Measurements from ENCODE around the gene C16orf82.

Gene C16orf82

DNA sequence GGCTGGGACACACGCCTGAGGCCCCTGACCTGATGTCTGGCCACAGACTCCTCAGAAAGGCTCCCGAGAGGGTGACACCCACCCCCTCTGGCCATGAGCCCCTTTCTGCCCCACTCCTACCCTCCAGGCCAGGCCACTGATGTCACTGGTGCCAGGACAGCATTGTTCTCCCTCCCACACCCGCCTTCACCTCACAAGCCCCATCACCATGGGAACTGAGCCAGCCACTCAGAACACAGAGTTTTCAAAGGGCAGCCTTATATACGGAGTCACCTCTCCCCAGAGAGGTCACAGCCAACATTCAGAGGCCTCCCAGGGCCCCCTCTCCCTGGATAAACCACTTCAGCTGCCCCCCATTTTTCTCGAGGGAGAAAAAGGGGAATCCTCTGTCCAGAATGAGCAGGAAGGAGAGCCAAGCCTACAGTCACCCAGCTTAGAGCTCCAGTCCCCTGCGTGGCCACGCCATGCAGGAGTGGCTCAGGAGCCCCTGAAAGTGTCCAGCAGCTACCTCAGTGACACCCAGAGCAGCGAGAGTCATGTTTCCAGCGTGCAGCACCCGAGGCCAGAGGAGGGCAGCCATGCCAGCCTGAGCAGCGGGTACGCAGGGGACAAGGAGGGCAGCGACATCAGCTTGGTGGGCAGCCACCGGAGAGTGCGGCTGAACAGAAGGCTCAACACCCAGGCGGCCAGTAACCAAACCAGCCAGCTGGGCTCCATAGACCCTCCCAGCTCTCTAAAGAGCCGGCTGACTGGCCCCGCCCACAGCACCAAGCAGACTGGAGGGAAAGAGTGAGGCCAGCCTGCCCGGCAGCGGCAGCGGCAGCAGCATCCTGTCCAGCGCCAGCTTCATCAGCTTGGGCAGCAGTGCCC lies at the start of gene C16orf82:
C16orf82 (plus strand) TSS at position 260 of the 870 bp plus-strand sequence.
- DNase-seq (ENCODE audit: low read depth in 2 of 3, low spot score in 1 of 3) = no peak

DNA sequence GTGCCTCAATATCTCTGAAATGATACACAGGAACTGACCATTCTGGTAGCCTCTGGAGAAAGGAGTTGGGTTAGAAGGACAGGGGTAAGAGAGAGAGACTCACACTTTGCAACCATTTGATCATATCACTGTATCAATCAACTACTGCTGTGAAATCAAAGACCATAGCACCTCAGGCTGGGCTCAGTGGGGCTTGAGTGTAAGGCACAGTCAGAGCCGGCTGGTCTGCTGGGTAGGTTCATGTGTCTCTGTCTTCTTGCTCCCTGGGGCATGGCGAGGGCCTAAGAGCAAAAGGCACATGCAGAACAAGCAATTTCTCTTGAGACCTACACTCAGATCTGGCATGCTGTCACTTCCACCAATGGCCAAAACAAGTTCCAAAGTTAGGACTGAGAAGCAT lies 46.7 kb upstream of the C16orf82 start:
- DNase-seq (ENCODE audit: low read depth in 2 of 3, low spot score in 1 of 3) = no peak

GRCh38 chr16:27024010-27024409 lies 42.7 kb upstream of the C16orf82 start:
- no peak for DNase-seq (ENCODE audit: low read depth in 2 of 3, low spot score in 1 of 3)

GRCh38 chr16:27025581-27025980 lies 41.1 kb upstream of the C16orf82 start:
- DNase-seq (ENCODE audit: low read depth in 2 of 3, low spot score in 1 of 3) = no peak

DNA sequence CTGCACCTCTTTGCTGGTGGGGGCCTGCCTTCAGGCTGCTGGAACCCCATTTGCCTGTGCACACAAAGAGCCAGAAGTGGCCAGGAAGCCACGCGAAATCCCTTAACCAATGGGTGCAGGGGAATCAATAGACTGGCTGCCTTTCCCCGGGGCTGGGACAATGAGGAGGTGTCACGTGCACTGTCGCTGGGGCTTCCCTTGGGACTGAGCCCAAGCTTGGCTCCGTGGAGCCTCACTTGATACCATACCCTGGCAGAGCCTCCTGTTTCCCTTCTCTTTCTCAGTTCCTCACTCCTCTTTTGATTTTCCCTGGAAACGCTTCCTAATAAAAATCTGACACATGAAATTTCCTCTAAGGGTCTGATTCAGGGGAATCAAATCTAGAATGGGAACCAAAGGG lies 38.8 kb upstream of the C16orf82 start:
- DNase-seq (ENCODE audit: low read depth in 2 of 3, low spot score in 1 of 3) = no peak

DNA sequence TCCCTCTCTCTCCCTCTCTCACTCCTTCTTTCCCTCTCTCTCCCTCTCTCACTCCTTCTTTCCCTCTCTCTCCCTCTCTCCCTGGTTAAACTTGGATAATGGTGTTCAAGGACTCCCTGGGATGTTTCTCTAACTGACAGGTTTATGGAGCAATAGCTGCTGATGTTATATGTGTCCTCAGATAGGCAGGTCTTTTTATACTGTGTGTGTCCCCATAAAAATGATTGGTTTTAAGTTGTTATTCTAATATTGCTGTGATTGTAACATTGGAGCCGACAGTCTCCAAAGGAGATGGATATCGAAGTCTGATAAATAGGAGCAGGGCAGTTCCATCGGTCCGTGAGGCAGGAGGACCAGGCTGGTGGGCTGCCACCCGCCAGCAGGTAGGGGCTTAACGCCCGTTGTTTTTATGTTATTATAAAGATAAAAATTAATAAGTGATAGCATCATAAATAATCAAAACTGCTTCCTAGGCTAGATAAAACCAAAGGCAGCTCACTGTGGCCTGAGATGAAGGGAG lies 38.1 kb upstream of the C16orf82 start:
- no peak for DNase-seq (ENCODE audit: low read depth in 2 of 3, low spot score in 1 of 3)

GRCh38 chr16:27029525-27029924 lies 37.2 kb upstream of the C16orf82 start:
- DNase-seq (ENCODE audit: low read depth in 2 of 3, low spot score in 1 of 3) = no peak

- no peak for DNase-seq (ENCODE audit: low read depth in 2 of 3, low spot score in 1 of 3)
Measured at GRCh38 chr16:27033281-27033979, 33.3 kb upstream of the C16orf82 start.

DNA sequence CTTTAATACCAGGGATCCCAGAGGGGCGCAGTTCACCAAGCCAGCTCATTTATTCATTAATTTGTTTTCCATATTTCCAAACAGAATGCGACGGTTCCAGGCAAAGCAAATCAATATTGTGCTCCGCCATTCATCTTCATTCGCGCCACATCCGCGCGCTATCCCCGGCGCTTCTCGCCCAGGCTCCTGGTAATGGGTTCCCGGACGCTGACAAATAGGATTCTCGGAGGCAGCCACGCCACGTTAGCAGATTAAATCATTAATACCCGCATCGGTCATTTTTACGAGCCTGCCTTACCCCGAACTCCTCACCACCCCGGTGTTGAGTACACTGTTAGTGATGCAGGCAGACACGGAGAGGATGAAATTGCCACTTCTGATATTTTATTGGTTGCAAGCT lies 26.0 kb upstream of the C16orf82 start:
- DNase-seq (ENCODE audit: low read depth in 2 of 3, low spot score in 1 of 3) = no peak

GRCh38 chr16:27046958-27047518 lies 19.7 kb upstream of the C16orf82 start:
- DNase-seq (ENCODE audit: low read depth in 2 of 3, low spot score in 1 of 3) = no peak

- DNase-seq (ENCODE audit: low read depth in 2 of 3, low spot score in 1 of 3) = no peak
Measured at GRCh38 chr16:27048316-27048715, 18.4 kb upstream of the C16orf82 start.

DNA sequence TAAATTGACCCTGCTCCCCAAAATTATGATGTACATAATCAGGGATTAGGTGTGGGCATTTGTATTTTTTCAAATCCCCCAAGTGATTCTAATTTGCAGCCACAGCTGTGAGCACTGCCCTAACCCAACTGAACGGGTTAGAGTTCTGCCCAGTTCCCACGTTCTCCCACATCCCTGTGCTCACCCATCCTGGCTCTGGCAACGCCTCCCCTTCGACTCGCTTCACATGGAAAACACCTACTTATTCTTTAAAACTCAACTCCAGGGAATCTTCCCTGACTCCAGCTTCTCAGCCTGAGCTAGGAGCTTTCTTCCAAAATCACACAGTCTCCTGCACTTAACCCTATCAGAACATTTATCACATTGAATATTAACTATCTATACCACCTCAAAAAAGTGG lies 17.6 kb upstream of the C16orf82 start:
- DNase-seq (ENCODE audit: low read depth in 2 of 3, low spot score in 1 of 3) = no peak

DNA sequence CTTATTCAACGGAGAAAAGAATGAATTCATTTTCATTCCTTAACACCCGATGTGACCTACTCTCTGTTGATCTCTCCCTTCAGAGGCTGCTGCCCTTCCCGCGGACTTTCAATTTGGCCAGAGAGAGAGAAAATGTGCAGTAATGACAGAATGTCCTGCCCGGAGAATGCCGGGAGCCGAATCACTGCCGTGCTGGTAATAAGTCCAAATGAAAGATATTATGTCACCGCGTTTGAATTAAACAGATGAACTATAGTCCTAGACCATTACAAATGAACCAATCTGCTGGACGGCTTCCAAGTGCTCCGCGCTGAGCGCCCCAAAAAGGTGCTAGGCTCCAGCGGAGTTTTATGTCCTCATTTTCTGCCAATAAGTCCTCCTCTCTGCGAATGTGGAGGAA lies 14.7 kb upstream of the C16orf82 start:
- DNase-seq (ENCODE audit: low read depth in 2 of 3, low spot score in 1 of 3) = no peak

GRCh38 chr16:27053996-27054395 lies 12.7 kb upstream of the C16orf82 start:
- DNase-seq (ENCODE audit: low read depth in 2 of 3, low spot score in 1 of 3) = no peak

DNA sequence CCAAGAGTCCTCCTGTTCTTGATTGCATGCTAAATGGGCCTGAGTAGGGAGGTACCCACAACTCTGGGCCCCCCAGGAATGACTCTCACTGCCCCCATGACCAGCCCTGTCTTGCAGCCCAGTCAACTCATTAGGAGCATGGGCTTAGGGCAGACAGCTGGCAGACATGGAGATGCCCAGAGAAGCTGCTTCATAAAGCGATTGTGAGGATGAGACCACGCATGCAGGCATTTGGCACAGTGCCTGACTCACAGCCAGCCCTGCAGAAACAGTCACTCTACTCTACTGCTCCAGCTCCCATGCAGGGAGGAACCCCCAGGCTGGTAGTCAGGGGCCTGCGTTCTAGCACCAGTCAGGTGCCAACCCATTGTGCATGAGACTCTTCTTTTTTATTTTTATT lies 8.4 kb upstream of the C16orf82 start:
- DNase-seq (ENCODE audit: low read depth in 2 of 3, low spot score in 1 of 3) = no peak

GRCh38 chr16:27070776-27071175 lies 4.0 kb downstream of the C16orf82 start:
- no peak for DNase-seq (ENCODE audit: low read depth in 2 of 3, low spot score in 1 of 3)

- no peak for DNase-seq (ENCODE audit: low read depth in 2 of 3, low spot score in 1 of 3)
Measured at GRCh38 chr16:27073733-27074132, 7.0 kb downstream of the C16orf82 start.

DNA sequence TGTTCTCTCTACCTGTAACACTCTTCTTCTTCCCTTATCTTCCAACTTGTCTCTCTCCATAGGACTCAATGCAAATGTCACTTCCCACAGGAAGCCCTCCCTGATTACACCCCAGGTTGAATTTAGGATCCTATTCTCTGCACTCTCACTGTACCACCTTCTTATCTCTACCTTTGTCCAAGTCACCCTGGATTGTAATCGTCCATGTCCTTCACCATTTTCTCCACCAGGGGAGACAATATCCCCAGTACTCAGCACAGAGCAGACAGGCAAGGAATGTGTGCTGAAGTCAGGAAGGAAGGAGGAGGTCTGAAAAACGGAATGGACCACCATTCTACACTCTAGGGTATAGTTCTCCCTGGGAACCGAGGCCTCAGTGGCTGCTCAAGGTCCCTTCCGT lies 14.2 kb downstream of the C16orf82 start:
- DNase-seq (ENCODE audit: low read depth in 2 of 3, low spot score in 1 of 3) = no peak

GRCh38 chr16:27083861-27084261 lies 17.1 kb downstream of the C16orf82 start:
- no peak for DNase-seq (ENCODE audit: low read depth in 2 of 3, low spot score in 1 of 3)

DNA sequence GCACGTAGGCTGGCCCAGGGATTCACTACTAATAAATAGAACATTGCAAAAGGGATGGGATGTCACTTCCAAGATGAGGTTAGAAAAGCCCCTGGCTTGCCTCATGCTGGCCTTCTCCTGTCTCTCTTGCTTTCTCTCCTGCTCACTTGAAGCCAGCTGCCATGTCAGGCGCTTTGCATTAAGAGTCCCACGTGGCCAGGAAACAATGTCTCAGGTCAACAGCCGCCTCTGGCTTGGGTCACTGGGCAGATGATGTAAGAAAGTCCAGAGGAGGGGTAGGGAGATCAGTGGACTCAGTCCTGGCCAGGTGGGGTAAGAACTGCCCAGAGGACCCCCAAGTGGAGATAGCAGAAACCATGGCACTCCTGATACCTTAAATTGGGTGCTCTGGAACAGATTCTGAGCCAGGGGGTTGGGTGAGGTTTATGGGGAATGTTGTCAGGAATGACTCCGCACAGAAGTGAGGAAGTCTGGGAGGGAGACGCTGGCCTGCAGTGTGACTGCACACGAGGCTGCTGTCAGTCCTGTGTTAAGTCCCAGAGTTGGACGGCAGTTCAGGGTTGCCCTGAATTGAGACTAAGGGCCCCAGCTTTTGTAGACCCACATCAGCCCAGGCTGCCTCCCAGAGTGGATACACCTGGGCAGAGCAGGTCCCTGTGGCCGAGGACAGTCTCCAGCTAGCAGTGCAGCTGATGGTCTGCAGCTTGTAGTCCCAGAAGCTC lies 17.7 kb downstream of the C16orf82 start:
- no peak for DNase-seq (ENCODE audit: low read depth in 2 of 3, low spot score in 1 of 3)

GRCh38 chr16:27085182-27085581 lies 18.5 kb downstream of the C16orf82 start:
- DNase-seq (ENCODE audit: low read depth in 2 of 3, low spot score in 1 of 3) = no peak

Measured in stimulated activated CD4-positive, alpha-beta T cell treated with anti-CD3 and anti-CD28 coated beads, Interleukin-12 subunit alpha, Interleukin-12 subunit beta, amount 100 ng/mL, for 48 hours (primary cell).